HepG2 (cell line): Measurements from ENCODE around the gene IQSEC1. TPM values are rescaled to one million over a fixed set of nuclear protein-coding genes. Genes with fewer than 3 reads are reported as not detected.

Source experiments
- ATAC-seq: fragments of 200-7000 bp; cut with Tn5 transposase; 3 replicates; pipeline ENCODE4 v1.9.1; 2020; ENCODE audit warnings: mild to moderate bottlenecking, moderate library complexity
- BruUV-seq: library from RNA; stranded (reverse); fragments of 400-500 nt; replicated peaks from 2 replicates; lab custom pipeline; 2021; lab: Mats Ljungman, UMichigan
- CTCF ChIA-PET: fragments of 300-600 bp; formaldehyde crosslinking; extraction: SDS; loops from one replicate; lab custom pipeline; 2021; ENCODE audit warnings: low total read pairs, inconsistent platforms, low intra/inter-chr PET ratio; lab: Yijun Ruan, JAX
- POLR2A ChIA-PET: fragments of 350-600 bp; sonication (Branson Sonifier 250); formaldehyde crosslinking; loops from one replicate; lab custom pipeline; 2020; ENCODE audit warnings: antibody characterized with exemption, inconsistent platforms; lab: Yijun Ruan, JAX
- DNase-seq: peaks from one replicate; pipeline ENCODE4 v3.0.0-alpha.2; 2015; ENCODE audit warnings: low spot score
- FAIRE-seq: peaks from 3 replicates; lab custom pipeline; 2011; peaks lifted over from hg19 to GRCh38; lab: Jason Lieb, UNC
- H2AFZ ChIP-seq: one replicate; pipeline ENCODE4 v1.6.1; 2011; ENCODE audit warnings: low read length, inconsistent platforms
- H3K27ac ChIP-seq: fragments of 300-600 bp; 3 replicates; pipeline ENCODE4 v1.8.0; 2011; ENCODE audit warnings: mixed run types, mild to moderate bottlenecking, mixed read lengths, low read length, inconsistent platforms; ENCODE audit not compliant: insufficient read depth; ENCODE audit errors: extremely low read length
- H3K27me3 ChIP-seq, 2 experiments: fragments of 200-600 bp in 1 of 2; 2 replicates in 1 of 2; 3 replicates in 1 of 2; pipeline versions ENCODE4 v1.6.0 to v1.8.0; 2011; ENCODE audit warnings: low read length in 2 of 2, mild to moderate bottlenecking in 2 of 2, moderate library complexity in 2 of 2, inconsistent platforms in 1 of 2; ENCODE audit not compliant: insufficient read depth in 2 of 2, control insufficient read depth in 1 of 2
- H3K36me3 ChIP-seq, 2 experiments: fragments of 200-600 bp in 1 of 2; replicated peaks in 1 of 2; 2 replicates in 1 of 2; 3 replicates in 1 of 2; pipeline versions ENCODE4 v1.5.1 to v1.8.0; 2011; ENCODE audit warnings: low read length in 2 of 2, inconsistent platforms in 1 of 2; ENCODE audit not compliant: insufficient read depth in 2 of 2, control insufficient read depth in 1 of 2
- H3K4me1 ChIP-seq: 2 replicates; pipeline ENCODE4 v1.5.1; 2012; ENCODE audit warnings: low read length, inconsistent platforms; ENCODE audit not compliant: insufficient read depth
- H3K4me2 ChIP-seq: 2 replicates; pipeline ENCODE4 v1.6.0; 2011; ENCODE audit warnings: low read depth, low read length, inconsistent platforms
- H3K4me3 ChIP-seq, 3 experiments: fragments of 200-600 bp in 1 of 3; sonication (generic), shearing (Covaris generic) in 1 of 3; replicated peaks in 1 of 3; 2 replicates each; pipeline ENCODE4 v1.5.1; 2011 to 2016; ENCODE audit warnings: low read length in 3 of 3, inconsistent platforms in 2 of 3, low read depth in 2 of 3, mild to moderate bottlenecking in 2 of 3, control low read depth in 1 of 3, mixed read lengths in 1 of 3; ENCODE audit not compliant: insufficient read depth in 1 of 3
- H3K79me2 ChIP-seq: one replicate; pipeline ENCODE4 v1.6.1; 2011; ENCODE audit warnings: low read length, inconsistent platforms; ENCODE audit not compliant: insufficient read depth
- H3K9ac ChIP-seq: 2 replicates; pipeline ENCODE4 v1.6.0; 2011; ENCODE audit warnings: mild to moderate bottlenecking, low read depth, low read length, inconsistent platforms; ENCODE audit not compliant: insufficient read depth
- H3K9me3 ChIP-seq: 2 replicates; pipeline ENCODE4 v1.5.1; 2012; ENCODE audit warnings: mild to moderate bottlenecking, low read length
- H4K20me1 ChIP-seq: 2 replicates; pipeline ENCODE4 v1.6.0; 2011; ENCODE audit warnings: inconsistent platforms, mild to moderate bottlenecking, low read length, moderate library complexity; ENCODE audit not compliant: insufficient read depth
- ATF7-NPFF ChIP-seq: sonication (generic); formaldehyde crosslinking; IDR thresholded peaks from 2 replicates; pipeline ENCODE4 v1.8.1; 2023; ENCODE audit warnings: mild to moderate bottlenecking, low read depth, missing genetic modification reagents, moderate library complexity
- CREB1 ChIP-seq, 2 experiments: fragments of 450-650 bp in 1 of 2; IDR thresholded peaks; 2 replicates each; pipeline ENCODE4 v1.6.1; 2016 to 2017; ENCODE audit warnings: control low read depth in 1 of 2, mild to moderate bottlenecking in 1 of 2, missing compliant biosample characterization in 1 of 2, missing genetic modification characterization in 1 of 2
- GLI4 ChIP-seq: sonication (generic); formaldehyde crosslinking; IDR thresholded peaks from 2 replicates; pipeline ENCODE4 v1.5.1; 2020; ENCODE audit warnings: missing genetic modification reagents, mild to moderate bottlenecking, moderate library complexity, borderline replicate concordance
- GPN1 ChIP-seq: sonication (generic); formaldehyde crosslinking; IDR thresholded peaks from 2 replicates; pipeline ENCODE4 v1.5.1; 2020; ENCODE audit warnings: missing genetic modification reagents, borderline replicate concordance
- HNF1A ChIP-seq, 2 experiments: sonication (generic) in 1 of 2; formaldehyde crosslinking in 1 of 2; IDR thresholded peaks; 2 replicates each; pipeline versions ENCODE4 v1.4.0 to v1.6.1; 2016 to 2020; ENCODE audit warnings: borderline replicate concordance in 1 of 2, low read depth in 1 of 2, mild to moderate bottlenecking in 1 of 2, missing genetic modification reagents in 1 of 2
- MEIS1 ChIP-seq: sonication (generic); formaldehyde crosslinking; IDR thresholded peaks from 2 replicates; pipeline ENCODE4 v1.9.0; 2021; ENCODE audit warnings: mild to moderate bottlenecking, missing genetic modification reagents, moderate library complexity, borderline replicate concordance
- MXI1 ChIP-seq: IDR thresholded peaks from 3 replicates; pipeline ENCODE4 v1.6.1; 2012; ENCODE audit warnings: low read depth, low read length, inconsistent platforms, borderline replicate concordance
- NR3C1 ChIP-seq: sonication (generic); formaldehyde crosslinking; IDR thresholded peaks from 2 replicates; pipeline ENCODE4 v1.4.0; 2020; ENCODE audit warnings: missing genetic modification reagents
- SKIL ChIP-seq: sonication (generic); formaldehyde crosslinking; IDR thresholded peaks from 2 replicates; pipeline ENCODE4 v1.8.0; 2022; ENCODE audit warnings: missing genetic modification reagents, mild to moderate bottlenecking, moderate library complexity, borderline replicate concordance
- ZBTB7B ChIP-seq: sonication (generic); formaldehyde crosslinking; IDR thresholded peaks from 2 replicates; pipeline ENCODE4 v1.4.0; 2020; ENCODE audit warnings: missing genetic modification reagents
- ZNF800 ChIP-seq: sonication (generic); formaldehyde crosslinking; IDR thresholded peaks from 2 replicates; pipeline ENCODE4 v1.4.0; 2020; ENCODE audit warnings: missing genetic modification reagents
- WGBS: methylation state at CpG from one replicate; pipeline ENCODE4 v1.1.6; 2017; ENCODE audit warnings: low lambda C conversion rate; 5-methylcytosine and 5-hydroxymethylcytosine counted together
- in situ Hi-C: cut with HindIII; loops from 2 replicates; pipeline ENCODE4 v1.10.0; 2017; ENCODE audit warnings: low pct_unique_long_range_greater_than_20kb; ENCODE audit not compliant: extremely low pct_ligation_motif_present
- intact Hi-C: fragments of 100-400 bp; cut with micrococcal nuclease; formaldehyde crosslinking; loops from one replicate; pipeline ENCODE4 v1.10.0; 2022; ENCODE audit not compliant: unreplicated experiment
- polyA plus RNA-seq, 8 experiments: library from polyadenylated mRNA; depleted of rRNA in 3 of 8; stranded (reverse) in 7 of 8; unstranded in 1 of 8; fragments of >200 nt; fragmentation: Illumina TruSeq in 4 of 8; extraction: Trizol in 4 of 8; gene quantifications; 2 replicates each; pipeline versions ENCODE4 v1.2.1 to v1.2.3, GENCODE V29; 2011 to 2016; ENCODE audit warnings: low read depth in 4 of 8, missing spikeins in 1 of 8, mixed read lengths in 1 of 8; ENCODE audit not compliant: insufficient read depth in 1 of 8
- total RNA-seq, 5 experiments: library from RNA; depleted of rRNA; stranded (reverse); fragments of >200 nt; fragmentation: Illumina TruSeq; extraction: Trizol; gene quantifications; 2 replicates each; pipeline ENCODE4 v1.2.3, GENCODE V29; 2016; ENCODE audit warnings: low read depth in 1 of 5
- TF ChIP-seq, protein P1 (sequence below): sonication (generic); formaldehyde crosslinking; IDR thresholded peaks from 2 replicates; pipeline ENCODE4 v1.4.0; 2020; ENCODE audit warnings: missing genetic modification reagents, borderline replicate concordance

IQSEC1 gene
- total and polyA plus RNA-seq, 2 of the 13 experiments (the other 11 are each of a cell fraction or from before 2014, with no cell fraction given) = 17.4 to 20.2 TPM

DNA sequence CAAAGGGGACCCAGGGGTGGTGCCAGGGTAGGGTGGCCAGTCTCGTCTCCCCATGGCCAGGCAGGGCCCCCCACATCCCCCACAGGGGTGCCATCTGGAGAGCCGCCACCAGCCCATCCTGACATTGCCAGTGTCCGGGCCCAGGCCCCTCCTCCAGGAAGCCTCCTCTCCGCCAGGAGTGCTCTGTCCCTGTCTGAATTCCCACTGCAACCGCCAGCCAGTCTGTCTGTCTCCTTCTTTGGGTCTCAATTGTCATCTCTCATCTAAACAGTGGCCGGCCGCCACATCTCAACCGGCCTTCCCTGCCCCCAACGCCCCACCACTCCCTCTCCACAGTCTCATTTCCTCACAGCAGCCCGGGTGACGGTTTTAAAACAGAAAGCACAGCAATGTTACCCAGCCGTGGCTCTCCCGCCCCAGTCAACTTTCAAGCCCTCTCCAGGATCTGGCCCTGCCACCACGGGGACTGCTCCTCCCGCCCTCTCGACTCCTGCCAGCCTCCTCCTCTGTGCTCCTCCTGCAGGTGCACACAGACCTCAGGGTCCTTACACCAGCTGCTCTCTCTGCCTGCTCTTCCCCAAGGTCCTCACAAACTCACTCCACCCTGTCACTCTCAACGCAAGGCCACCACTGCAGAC lies 57.0 kb downstream of the IQSEC1 start:
- H3K9ac ChIP-seq = no peak overlapping the region
- H3K4me2 ChIP-seq = no peak overlapping the region
- no peaks in the 10 kb centered on the region for H3K79me2 ChIP-seq
- in situ Hi-C loops = no loop called here
- FAIRE-seq (no peak), ATAC-seq (no peak), DNase-seq (no peak)
- H4K20me1 ChIP-seq = 0 out of 2 replicates have a peak, but pooled peaks cover 4% of the 10 kb centered on the region
- no peaks in the 10 kb centered on the region for H3K36me3 ChIP-seq
- ChIA-PET CTCF (no interaction called here), POLR2A (no interaction called here)
- no peak overlapping the region for H2AFZ ChIP-seq
- H3K27me3 ChIP-seq = no peaks in the 10 kb centered on the region
- peaks cover 8% of the 10 kb centered on the region for H3K4me1 ChIP-seq
- H3K9me3 ChIP-seq = no peaks in the 10 kb centered on the region
- BruUV-seq = no TSS peak
- TF ChIP-seq MXI1 (no peak), ZNF800 (CRISPR knock-in tag) (no peak), ZBTB7B (CRISPR knock-in tag) (no peak), SKIL (no peak), CREB1 (IDR thresholded peaks at IDR 0.05) (no peak), CREB1 (CRISPR knock-in tag; IDR thresholded peaks at IDR 0.05) (no peak), MEIS1 (no peak), GLI4 (CRISPR knock-in tag) (no peak), HNF1A (IDR thresholded peaks at IDR 0.05; ENCODE audit: low read depth) (no peak), HNF1A (CRISPR knock-in tag; IDR thresholded peaks at IDR 0.05; ENCODE audit: borderline replicate concordance) (no peak), GPN1 (CRISPR knock-in tag) (no peak), ATF7-NPFF (CRISPR knock-in tag) (no peak), NR3C1 (CRISPR knock-in tag) (no peak)
- TF ChIP-seq, protein P1, sequence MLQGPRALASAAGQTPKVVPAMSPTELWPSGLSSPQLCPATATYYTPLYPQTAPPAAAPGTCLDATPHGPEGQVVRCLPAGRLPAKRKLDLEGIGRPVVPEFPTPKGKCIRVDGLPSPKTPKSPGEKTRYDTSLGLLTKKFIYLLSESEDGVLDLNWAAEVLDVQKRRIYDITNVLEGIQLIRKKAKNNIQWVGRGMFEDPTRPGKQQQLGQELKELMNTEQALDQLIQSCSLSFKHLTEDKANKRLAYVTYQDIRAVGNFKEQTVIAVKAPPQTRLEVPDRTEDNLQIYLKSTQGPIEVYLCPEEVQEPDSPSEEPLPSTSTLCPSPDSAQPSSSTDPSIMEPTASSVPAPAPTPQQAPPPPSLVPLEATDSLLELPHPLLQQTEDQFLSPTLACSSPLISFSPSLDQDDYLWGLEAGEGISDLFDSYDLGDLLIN (CRISPR knock-in tag) = no peak
- no peak overlapping the region for H3K27ac ChIP-seq
- intact Hi-C loops = no loop called here
- H3K4me3 ChIP-seq = no peak overlapping the region
- 82% methylated on average over 17 of the region's 17 CpGs for WGBS
